Brain microvascular endothelial cell (primary cell): ENCODE data around the gene TMEM178B.

Experiments used
- DNase-seq: peaks from one replicate; pipeline ENCODE4 v3.0.0-alpha.2; 2020
- H3K27ac ChIP-seq: fragments of 250-450 bp; sonication (Bioruptor Pico); 2 replicates; pipeline ENCODE4 v1.5.1; 2020; ENCODE audit warnings: mild to moderate bottlenecking, moderate library complexity
- H3K27me3 ChIP-seq: fragments of 250-450 bp; sonication (Bioruptor Pico); replicated peaks from 2 replicates; pipeline ENCODE4 v1.5.1; 2020; ENCODE audit warnings: mild to moderate bottlenecking
- H3K36me3 ChIP-seq: fragments of 250-450 bp; sonication (Bioruptor Pico); replicated peaks from 2 replicates; pipeline ENCODE4 v1.5.1; 2020; ENCODE audit warnings: mild to moderate bottlenecking
- H3K4me3 ChIP-seq: 2 replicates; pipeline ENCODE4 v1.5.1; 2011; ENCODE audit warnings: low read depth, mild to moderate bottlenecking, control low read depth, low read length, moderate library complexity
- in situ Hi-C: cut with HindIII; loops from 2 replicates; pipeline ENCODE4 v1.10.0; 2017; ENCODE audit warnings: low sequenced_read_pairs, low pct_ligation_motif_present
- TF ChIP-seq, protein P1 (sequence below): IDR thresholded peaks from 2 replicates; pipeline ENCODE4 v1.5.1; 2011; ENCODE audit warnings: low read depth, mild to moderate bottlenecking, moderate library complexity, low read length, control low read depth, inconsistent platforms; ENCODE audit errors: missing control alignments

The TMEM178B gene

DNA sequence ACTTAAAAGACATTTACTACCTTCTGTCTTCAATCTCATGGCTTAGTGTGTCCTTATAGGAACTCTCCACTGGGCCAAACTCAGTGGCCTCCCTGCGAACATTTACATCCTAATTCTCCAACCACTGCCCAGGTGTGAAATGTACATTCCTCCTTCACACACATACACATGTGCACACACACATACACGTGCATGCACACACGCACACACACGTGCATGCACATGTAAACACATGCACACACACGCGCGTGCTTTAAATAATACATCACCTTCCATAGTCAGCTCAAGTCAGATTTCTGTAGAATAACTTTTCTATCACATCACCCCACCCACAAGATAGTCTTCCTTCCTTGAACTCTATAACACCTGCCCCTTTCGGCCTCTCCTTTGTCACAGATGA, 216.5 kb downstream of the TMEM178B start:
- no peak overlapping the region for H3K27ac ChIP-seq
- no peaks in the 10 kb centered on the region for H3K27me3 ChIP-seq
- H3K4me3 ChIP-seq, result no peak overlapping the region
- TF ChIP-seq, protein P1, sequence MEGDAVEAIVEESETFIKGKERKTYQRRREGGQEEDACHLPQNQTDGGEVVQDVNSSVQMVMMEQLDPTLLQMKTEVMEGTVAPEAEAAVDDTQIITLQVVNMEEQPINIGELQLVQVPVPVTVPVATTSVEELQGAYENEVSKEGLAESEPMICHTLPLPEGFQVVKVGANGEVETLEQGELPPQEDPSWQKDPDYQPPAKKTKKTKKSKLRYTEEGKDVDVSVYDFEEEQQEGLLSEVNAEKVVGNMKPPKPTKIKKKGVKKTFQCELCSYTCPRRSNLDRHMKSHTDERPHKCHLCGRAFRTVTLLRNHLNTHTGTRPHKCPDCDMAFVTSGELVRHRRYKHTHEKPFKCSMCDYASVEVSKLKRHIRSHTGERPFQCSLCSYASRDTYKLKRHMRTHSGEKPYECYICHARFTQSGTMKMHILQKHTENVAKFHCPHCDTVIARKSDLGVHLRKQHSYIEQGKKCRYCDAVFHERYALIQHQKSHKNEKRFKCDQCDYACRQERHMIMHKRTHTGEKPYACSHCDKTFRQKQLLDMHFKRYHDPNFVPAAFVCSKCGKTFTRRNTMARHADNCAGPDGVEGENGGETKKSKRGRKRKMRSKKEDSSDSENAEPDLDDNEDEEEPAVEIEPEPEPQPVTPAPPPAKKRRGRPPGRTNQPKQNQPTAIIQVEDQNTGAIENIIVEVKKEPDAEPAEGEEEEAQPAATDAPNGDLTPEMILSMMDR, result no peak
- DNase-seq, result no peak
- in situ Hi-C loops, result no loop called here
- H3K36me3 ChIP-seq, result no peaks in the 10 kb centered on the region

DNA sequence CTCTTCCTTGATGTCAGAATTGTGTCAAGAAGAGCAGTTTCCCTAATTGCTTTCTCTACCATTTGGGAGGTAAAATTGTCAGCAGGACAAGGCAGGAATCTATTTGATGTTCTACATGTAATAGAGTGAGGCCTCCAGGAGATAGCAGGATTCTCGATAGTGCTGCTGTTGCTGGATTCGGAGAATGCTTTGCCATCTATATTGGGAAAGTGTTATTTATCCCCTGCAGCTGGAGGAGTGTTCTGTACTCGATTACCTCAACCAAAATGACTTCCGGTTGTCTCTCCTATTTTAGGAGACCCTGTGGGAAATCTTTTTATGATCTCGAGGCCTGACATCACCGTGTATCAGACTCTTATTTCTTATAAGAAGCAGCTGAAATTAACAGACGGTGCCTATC, 217.1 kb downstream of the TMEM178B start:
- no peak overlapping the region for H3K27ac ChIP-seq
- no peaks in the 10 kb centered on the region for H3K27me3 ChIP-seq
- H3K4me3 ChIP-seq, result no peak overlapping the region
- DNase-seq, result no peak
- no peaks in the 10 kb centered on the region for H3K36me3 ChIP-seq
- TF ChIP-seq, protein P1, result no peak
- in situ Hi-C loops, result no loop called here

DNA sequence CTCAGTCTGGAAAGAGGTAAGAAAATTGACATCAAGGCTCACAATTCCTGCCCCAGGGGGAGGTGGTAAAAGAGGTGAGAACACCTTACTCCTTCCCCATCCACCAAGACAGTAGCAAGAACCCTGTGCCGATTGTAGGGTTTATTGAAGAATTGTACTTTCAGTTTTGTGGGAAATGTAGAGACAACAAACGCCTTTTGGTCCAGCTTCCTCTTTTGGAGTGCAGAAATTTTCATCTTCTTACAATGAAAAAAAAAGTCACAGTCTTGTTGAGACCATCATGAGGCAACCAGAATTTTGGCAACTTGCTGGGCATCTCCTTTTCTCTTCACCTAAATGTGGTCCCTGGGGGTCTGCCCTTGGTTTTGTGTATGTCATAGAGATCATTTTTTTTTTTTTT, 217.7 kb downstream of the TMEM178B start:
- H3K27ac ChIP-seq, result no peak overlapping the region
- TF ChIP-seq, protein P1, result no peak
- DNase-seq, result no peak
- H3K36me3 ChIP-seq, result no peaks in the 10 kb centered on the region
- no peak overlapping the region for H3K4me3 ChIP-seq
- H3K27me3 ChIP-seq, result no peaks in the 10 kb centered on the region
- in situ Hi-C loops, result no loop called here

DNA sequence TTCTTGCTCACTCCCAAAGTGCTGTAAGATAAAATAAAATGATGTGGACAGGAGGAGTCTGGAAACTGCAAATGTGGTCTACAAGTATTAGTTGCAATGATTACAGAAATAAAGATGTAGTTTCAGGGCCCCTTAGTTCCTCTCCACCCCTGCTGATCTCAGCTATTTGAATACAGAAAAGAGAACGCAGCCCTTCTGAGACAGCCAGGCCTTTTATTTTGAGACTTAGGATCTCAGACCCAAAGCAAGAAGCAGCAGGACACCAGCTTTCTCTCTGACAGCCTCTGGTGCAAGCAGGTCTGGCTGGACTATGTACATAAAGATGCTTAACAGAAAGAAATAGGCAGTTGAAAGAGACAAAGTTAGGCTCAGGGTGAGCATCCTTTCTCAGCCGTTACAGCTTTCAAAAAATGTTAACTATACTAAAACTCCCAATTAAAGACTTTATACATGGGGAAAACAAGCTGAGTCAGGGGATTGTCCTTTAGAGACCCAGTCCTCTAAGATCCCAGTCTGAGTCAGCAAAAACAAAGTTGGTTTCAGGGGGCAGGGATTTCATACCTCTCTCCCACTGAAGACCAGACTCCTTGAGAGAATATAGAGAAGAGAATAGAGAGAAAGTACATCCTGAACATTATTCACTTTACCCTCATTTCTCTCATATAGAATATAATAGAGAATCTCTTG, 220.4 kb downstream of the TMEM178B start:
- no peak overlapping the region for H3K27ac ChIP-seq
- no peaks in the 10 kb centered on the region for H3K27me3 ChIP-seq
- H3K4me3 ChIP-seq, result no peak overlapping the region
- DNase-seq, result no peak
- no peaks in the 10 kb centered on the region for H3K36me3 ChIP-seq
- in situ Hi-C loops, result no loop called here
- TF ChIP-seq, protein P1, result no peak

DNA sequence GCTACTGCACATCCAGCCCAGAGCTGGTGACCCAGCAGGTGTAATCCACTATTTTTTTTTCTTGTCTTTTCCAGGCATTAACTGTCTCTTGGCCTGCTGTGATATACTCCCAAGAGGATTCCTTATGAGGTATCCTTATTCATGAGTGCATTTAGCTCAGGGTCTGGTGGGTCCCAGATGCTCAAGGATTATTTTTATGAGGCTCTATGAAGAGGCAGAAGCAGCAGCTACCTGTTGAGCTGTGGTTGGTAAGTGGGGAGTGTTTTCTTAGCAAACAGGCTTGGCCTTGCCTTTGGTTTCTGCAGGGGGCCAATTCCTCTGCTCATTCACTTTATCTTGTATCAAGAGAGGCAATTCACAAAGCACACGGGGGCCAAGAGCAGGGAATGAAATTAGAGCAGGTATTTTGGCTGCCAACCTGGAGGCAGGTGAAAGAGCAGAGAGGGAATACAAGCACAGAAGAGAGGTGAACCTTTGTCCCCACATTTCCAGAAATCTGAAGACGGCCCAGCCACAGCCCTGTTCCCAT, 221.6 kb downstream of the TMEM178B start:
- Histone ChIP-seq H3K27ac (no peak overlapping the region), H3K36me3 (no peaks in the 10 kb centered on the region), H3K27me3 (no peaks in the 10 kb centered on the region), H3K4me3 (no peak overlapping the region)
- no peak for DNase-seq
- TF ChIP-seq, protein P1, result no peak
- in situ Hi-C loops, result no loop called here

DNA sequence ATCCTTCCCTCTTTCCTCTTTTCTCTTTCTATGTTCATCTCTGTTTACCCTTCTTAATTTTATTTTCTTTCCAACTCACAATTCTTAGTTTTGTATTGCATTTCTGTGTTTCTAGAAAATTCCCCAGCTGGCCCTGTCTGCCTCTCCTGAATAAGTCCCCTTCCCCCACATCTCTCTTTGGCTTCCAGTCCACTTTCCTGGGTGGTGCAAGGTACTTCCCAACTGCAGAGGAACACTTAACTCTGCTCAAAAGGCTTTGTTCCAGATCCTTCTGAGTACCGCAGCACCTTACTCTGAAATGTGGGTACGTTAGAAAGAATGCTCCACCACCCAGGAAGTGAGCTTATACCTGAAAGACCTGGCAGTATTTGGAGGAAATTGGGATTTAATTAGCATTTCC, 227.0 kb downstream of the TMEM178B start:
- Histone ChIP-seq H3K36me3 (no peaks in the 10 kb centered on the region), H3K27ac (no peak overlapping the region), H3K4me3 (no peak overlapping the region), H3K27me3 (no peaks in the 10 kb centered on the region)
- DNase-seq, result no peak
- in situ Hi-C loops, result no loop called here
- TF ChIP-seq, protein P1, result no peak
